ENCODE data around the gene RNF113B. TPM values are rescaled to one million over a fixed set of nuclear protein-coding genes. Genes with fewer than 3 reads are reported as not detected.

The RNF113B gene
- total RNA-seq (not detected), polyA plus RNA-seq (not detected)
- long read RNA-seq, donor 1, result 0 reads
- long read RNA-seq, donor 2, result 0 reads
- long read RNA-seq, donor 3, result 0 reads

- TF ChIP-seq POLR2A (IDR thresholded peaks at IDR 0.05) (no peak), CTCF (IDR thresholded peaks at IDR 0.05) (no peak)
- no peak for ATAC-seq
- Histone ChIP-seq H3K9me3 (no peaks in the 10 kb centered on the region), H3K4me1 (peaks cover 10 to 40% (median 26%) of the 10 kb centered on the region in 12 donors), H3K4me3 (no peak within 1 kb of the TSS), H3K36me3 (peaks cover 0 to 4% (median 0%) of the 10 kb centered on the region in 9 donors), H3K27ac (no peak within 1 kb of the TSS), H3K27me3 (no peaks in the 10 kb centered on the region)
- intact Hi-C loops (cut with DNase I), result no loop called here
- no peak for DNase-seq
- 95 to 97% (median 95%) methylated on average over 49 to 58 of the region's 58 CpGs for WGBS, 4 donors
These were observed at the start of gene RNF113B for GRCh38 chr13:98176777-98177608. RNF113B (minus strand) TSS chr13:98177269; CDS start chr13:98177236, 33 bp downstream.

GRCh38 chr13:98226496-98226895, 49.4 kb upstream of the RNF113B start:
- Histone ChIP-seq H3K4me1 (peaks cover 0 to 14% (median 3%) of the 10 kb centered on the region in 12 donors), H3K36me3 (no peaks in the 10 kb centered on the region), H3K27me3 (no peaks in the 10 kb centered on the region), H3K4me3 (no peak overlapping the region), H3K9me3 (peaks cover 0 to 8% (median 0%) of the 10 kb centered on the region in 12 donors), H3K27ac (no peak overlapping the region)
- ATAC-seq (no peak), DNase-seq (no peak)
- TF ChIP-seq CTCF (IDR thresholded peaks at IDR 0.05) (no peak), POLR2A (IDR thresholded peaks at IDR 0.05) (no peak)
- intact Hi-C loops (cut with DNase I), result loop anchor here in 1 of 10 donors (10.0 kb wide), 1 partner anchor 82 kb away; the partner anchor contains the start of gene FARP1
- 81 to 89% (median 86%) methylated on average over 5 of the region's 5 CpGs for WGBS, 4 donors

GRCh38 chr13:98225036-98225940, 48.2 kb upstream of the RNF113B start:
- Histone ChIP-seq H3K4me1 (peaks cover 0 to 25% (median 9%) of the 10 kb centered on the region in 12 donors), H3K27ac (no peak overlapping the region), H3K4me3 (no peak overlapping the region), H3K9me3 (no peaks in the 10 kb centered on the region), H3K36me3 (no peaks in the 10 kb centered on the region), H3K27me3 (no peaks in the 10 kb centered on the region)
- 95 to 98% (median 97%) methylated on average over 20 of the region's 20 CpGs for WGBS, 4 donors
- ATAC-seq (no peak), DNase-seq (no peak)
- no peak for TF ChIP-seq POLR2A (IDR thresholded peaks at IDR 0.05)
- TF ChIP-seq CTCF (IDR thresholded peaks at IDR 0.05), result no peak
- intact Hi-C loops (cut with DNase I), result loop anchor here in 1 of 10 donors (10.0 kb wide), 1 partner anchor 80 kb away; the partner anchor contains the start of gene FARP1
